A673 (cell line): Measurements from ENCODE around the gene TBL1X. TPM values are rescaled to one million over a fixed set of nuclear protein-coding genes. Genes with fewer than 3 reads are reported as not detected.

Source experiments
- BruUV-seq: library from RNA; stranded (reverse); fragments of 400-500 nt; replicated peaks from 2 replicates; lab custom pipeline; 2021; lab: Mats Ljungman, UMichigan
- CTCF ChIA-PET: fragments of 300-600 bp; sonication (Branson Sonifier 250); formaldehyde crosslinking; loops from one replicate; lab custom pipeline; 2022; ENCODE audit warnings: antibody characterized with exemption; lab: Charles Lee
- POLR2A ChIA-PET: fragments of 300-600 bp; sonication (Branson Sonifier 250); formaldehyde crosslinking; loops from one replicate; lab custom pipeline; 2022; ENCODE audit warnings: antibody characterized with exemption; ENCODE audit not compliant: low non-redundant PET; lab: Charles Lee
- DNase-seq: peaks from one replicate; pipeline ENCODE4 v3.0.0-alpha.2; 2015; ENCODE audit warnings: low spot score
- H3K27ac ChIP-seq: fragments of 200-600 bp; sonication (generic); 2 replicates; pipeline ENCODE4 v1.5.1; 2016; ENCODE audit warnings: mixed run types, low read depth, mild to moderate bottlenecking, mixed read lengths, antibody characterized with exemption, low read length; ENCODE audit not compliant: poor library complexity, severe bottlenecking
- H3K27me3 ChIP-seq: fragments of 200-600 bp; sonication (generic); replicated peaks from 2 replicates; pipeline ENCODE4 v1.6.1; 2017; ENCODE audit warnings: mixed run types, low read depth, mild to moderate bottlenecking, mixed read lengths, antibody characterized with exemption, low read length; ENCODE audit not compliant: insufficient read depth, poor library complexity
- H3K36me3 ChIP-seq: fragments of 200-600 bp; sonication (generic); 2 replicates; pipeline ENCODE4 v1.6.1; 2016; ENCODE audit warnings: mixed run types, mild to moderate bottlenecking, mixed read lengths, antibody characterized with exemption, low read length; ENCODE audit not compliant: insufficient read depth, poor library complexity, severe bottlenecking
- H3K4me1 ChIP-seq: fragments of 200-600 bp; sonication (generic); 2 replicates; pipeline ENCODE4 v1.6.1; 2017; ENCODE audit warnings: mixed run types, mild to moderate bottlenecking, mixed read lengths, antibody characterized with exemption, low read length; ENCODE audit not compliant: insufficient read depth, poor library complexity, severe bottlenecking
- H3K4me3 ChIP-seq: fragments of 200-600 bp; sonication (generic); 2 replicates; pipeline ENCODE4 v1.5.1; 2016; ENCODE audit warnings: low read depth, mixed run types, mild to moderate bottlenecking, mixed read lengths, low read length; ENCODE audit not compliant: poor library complexity, severe bottlenecking
- H3K9me3 ChIP-seq: fragments of 200-600 bp; sonication (generic); 2 replicates; pipeline ENCODE4 v1.6.1; 2016; ENCODE audit warnings: mixed run types, low read depth, mild to moderate bottlenecking, mixed read lengths, antibody characterized with exemption, low read length; ENCODE audit not compliant: poor library complexity, severe bottlenecking
- EZH2 ChIP-seq: fragments of 200-600 bp; sonication (generic); IDR thresholded peaks from 2 replicates; pipeline ENCODE4 v1.6.1; 2017; ENCODE audit warnings: borderline replicate concordance, low read depth, mild to moderate bottlenecking, mixed read lengths, antibody characterized with exemption, low read length; ENCODE audit not compliant: poor library complexity, severe bottlenecking
- intact Hi-C: fragments of 100-400 bp; cut with micrococcal nuclease; formaldehyde crosslinking; loops from one replicate; pipeline ENCODE4 v1.10.0; 2022; ENCODE audit not compliant: unreplicated experiment
- total RNA-seq: library from RNA; stranded (reverse); gene quantifications from 2 replicates; pipeline ENCODE4 v1.2.3, GENCODE V29; 2021
- TF ChIP-seq, protein P1 (sequence below): fragments of 300-800, 200-600 bp; sonication (generic); conservative IDR thresholded peaks from 2 replicates; pipeline ENCODE4 v1.5.1; 2017; ENCODE audit warnings: low read depth, mild to moderate bottlenecking, antibody characterized with exemption, low read length, moderate library complexity, mixed read lengths

The TBL1X gene
- total RNA-seq, 1 experiment from 2014 or later: 26.9 TPM

DNA sequence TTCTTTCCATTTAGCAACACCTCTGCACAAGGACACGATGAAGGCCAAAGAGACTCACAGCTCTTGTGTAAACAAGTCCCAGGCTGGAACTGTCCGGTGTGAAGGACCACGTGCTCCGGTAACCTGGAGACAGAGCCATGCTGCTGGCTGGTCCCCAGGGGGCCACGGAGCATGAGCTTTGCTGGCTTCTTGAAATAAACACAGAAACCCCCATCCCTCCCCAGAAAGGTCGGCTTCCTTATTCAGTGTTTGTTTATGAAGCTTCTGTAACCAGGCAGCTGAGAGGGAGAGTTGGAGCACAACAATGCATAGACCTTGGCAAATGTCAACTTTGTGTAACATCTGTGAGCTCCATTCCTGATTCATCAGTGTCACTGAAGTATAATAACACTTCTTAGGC lies 191.4 kb downstream of the TBL1X start:
- CTCF ChIA-PET: no interaction called here
- no TSS peak for BruUV-seq
- no peak for DNase-seq

GRCh38 chrX:9656871-9657270 lies 192.0 kb downstream of the TBL1X start:
- intact Hi-C loops: no loop called here
- Histone ChIP-seq H3K4me1 (no peaks in the 10 kb centered on the region), H3K27ac (no peak overlapping the region), H3K4me3 (no peak overlapping the region), H3K27me3 (no peaks in the 10 kb centered on the region), H3K9me3 (no peaks in the 10 kb centered on the region), H3K36me3 (no peaks in the 10 kb centered on the region)
- DNase-seq: no peak
- BruUV-seq: no TSS peak
- ChIA-PET POLR2A (no interaction called here), CTCF (no interaction called here)
- no peak for TF ChIP-seq EZH2
- TF ChIP-seq, protein P1, sequence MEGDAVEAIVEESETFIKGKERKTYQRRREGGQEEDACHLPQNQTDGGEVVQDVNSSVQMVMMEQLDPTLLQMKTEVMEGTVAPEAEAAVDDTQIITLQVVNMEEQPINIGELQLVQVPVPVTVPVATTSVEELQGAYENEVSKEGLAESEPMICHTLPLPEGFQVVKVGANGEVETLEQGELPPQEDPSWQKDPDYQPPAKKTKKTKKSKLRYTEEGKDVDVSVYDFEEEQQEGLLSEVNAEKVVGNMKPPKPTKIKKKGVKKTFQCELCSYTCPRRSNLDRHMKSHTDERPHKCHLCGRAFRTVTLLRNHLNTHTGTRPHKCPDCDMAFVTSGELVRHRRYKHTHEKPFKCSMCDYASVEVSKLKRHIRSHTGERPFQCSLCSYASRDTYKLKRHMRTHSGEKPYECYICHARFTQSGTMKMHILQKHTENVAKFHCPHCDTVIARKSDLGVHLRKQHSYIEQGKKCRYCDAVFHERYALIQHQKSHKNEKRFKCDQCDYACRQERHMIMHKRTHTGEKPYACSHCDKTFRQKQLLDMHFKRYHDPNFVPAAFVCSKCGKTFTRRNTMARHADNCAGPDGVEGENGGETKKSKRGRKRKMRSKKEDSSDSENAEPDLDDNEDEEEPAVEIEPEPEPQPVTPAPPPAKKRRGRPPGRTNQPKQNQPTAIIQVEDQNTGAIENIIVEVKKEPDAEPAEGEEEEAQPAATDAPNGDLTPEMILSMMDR: no peak

More for the DNA sequence above, 191.4 kb downstream of the TBL1X start:
- H3K36me3 ChIP-seq: no peaks in the 10 kb centered on the region
- intact Hi-C loops: no loop called here
- H3K4me1 ChIP-seq: no peaks in the 10 kb centered on the region
- no peak overlapping the region for H3K4me3 ChIP-seq
- H3K27ac ChIP-seq: no peak overlapping the region
- POLR2A ChIA-PET: no interaction called here
- no peaks in the 10 kb centered on the region for H3K27me3 ChIP-seq
- H3K9me3 ChIP-seq: no peaks in the 10 kb centered on the region
- TF ChIP-seq, protein P1: no peak
- TF ChIP-seq EZH2: no peak

GRCh38 chrX:9657590-9658256 lies 192.9 kb downstream of the TBL1X start:
- Histone ChIP-seq H3K27me3 (no peaks in the 10 kb centered on the region), H3K36me3 (no peaks in the 10 kb centered on the region), H3K27ac (no peak overlapping the region), H3K4me3 (no peak overlapping the region), H3K4me1 (no peaks in the 10 kb centered on the region), H3K9me3 (no peaks in the 10 kb centered on the region)
- DNase-seq: no peak
- ChIA-PET CTCF (no interaction called here), POLR2A (no interaction called here)
- intact Hi-C loops: no loop called here
- BruUV-seq: no TSS peak
- no peak for TF ChIP-seq EZH2
- TF ChIP-seq, protein P1: no peak
